Brain microvascular endothelial cell (primary cell): Measurements from ENCODE around the gene CCND1.
"Not testable (repeated sequence)": the region's sequence is repeated elsewhere in the genome, so short reads cannot be mapped to it uniquely, and the experiment has no call there.

Source experiments
- DNase-seq: peaks from one replicate; pipeline ENCODE4 v3.0.0-alpha.2; 2020
- H3K27ac ChIP-seq: fragments of 250-450 bp; sonication (Bioruptor Pico); 2 replicates; pipeline ENCODE4 v1.5.1; 2020; ENCODE audit warnings: mild to moderate bottlenecking, moderate library complexity
- H3K27me3 ChIP-seq: fragments of 250-450 bp; sonication (Bioruptor Pico); replicated peaks from 2 replicates; pipeline ENCODE4 v1.5.1; 2020; ENCODE audit warnings: mild to moderate bottlenecking
- H3K36me3 ChIP-seq: fragments of 250-450 bp; sonication (Bioruptor Pico); replicated peaks from 2 replicates; pipeline ENCODE4 v1.5.1; 2020; ENCODE audit warnings: mild to moderate bottlenecking
- H3K4me3 ChIP-seq: 2 replicates; pipeline ENCODE4 v1.5.1; 2011; ENCODE audit warnings: low read depth, mild to moderate bottlenecking, control low read depth, low read length, moderate library complexity
- in situ Hi-C: cut with HindIII; loops from 2 replicates; pipeline ENCODE4 v1.10.0; 2017; ENCODE audit warnings: low sequenced_read_pairs, low pct_ligation_motif_present
- TF ChIP-seq, protein P1 (sequence below): IDR thresholded peaks from 2 replicates; pipeline ENCODE4 v1.5.1; 2011; ENCODE audit warnings: low read depth, mild to moderate bottlenecking, moderate library complexity, low read length, control low read depth, inconsistent platforms; ENCODE audit errors: missing control alignments

The CCND1 gene

DNA sequence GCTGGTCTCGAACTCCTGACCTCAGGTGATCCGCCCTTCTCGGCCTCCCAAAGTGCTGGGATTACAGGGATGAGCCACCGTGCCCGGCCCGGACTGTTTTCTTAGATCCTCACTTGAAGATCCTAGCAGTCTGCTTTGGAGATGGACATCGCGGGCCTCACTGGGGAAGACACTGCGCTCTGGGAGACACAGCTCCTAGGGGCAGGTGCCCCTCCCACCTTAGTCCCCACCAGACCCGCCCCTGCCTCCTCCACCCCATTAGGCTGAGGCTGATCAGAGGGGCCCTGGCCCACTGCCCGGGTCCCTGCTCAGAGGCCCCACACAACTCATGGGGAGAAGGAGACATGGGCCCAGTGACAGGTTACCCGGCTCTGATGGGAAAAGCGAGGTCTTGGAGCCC, 45.5 kb downstream of the CCND1 start:
- in situ Hi-C loops, result no loop called here
- Histone ChIP-seq H3K27ac (no peak overlapping the region), H3K36me3 (no peaks in the 10 kb centered on the region), H3K27me3 (no peaks in the 10 kb centered on the region), H3K4me3 (no peak overlapping the region)
- TF ChIP-seq, protein P1, sequence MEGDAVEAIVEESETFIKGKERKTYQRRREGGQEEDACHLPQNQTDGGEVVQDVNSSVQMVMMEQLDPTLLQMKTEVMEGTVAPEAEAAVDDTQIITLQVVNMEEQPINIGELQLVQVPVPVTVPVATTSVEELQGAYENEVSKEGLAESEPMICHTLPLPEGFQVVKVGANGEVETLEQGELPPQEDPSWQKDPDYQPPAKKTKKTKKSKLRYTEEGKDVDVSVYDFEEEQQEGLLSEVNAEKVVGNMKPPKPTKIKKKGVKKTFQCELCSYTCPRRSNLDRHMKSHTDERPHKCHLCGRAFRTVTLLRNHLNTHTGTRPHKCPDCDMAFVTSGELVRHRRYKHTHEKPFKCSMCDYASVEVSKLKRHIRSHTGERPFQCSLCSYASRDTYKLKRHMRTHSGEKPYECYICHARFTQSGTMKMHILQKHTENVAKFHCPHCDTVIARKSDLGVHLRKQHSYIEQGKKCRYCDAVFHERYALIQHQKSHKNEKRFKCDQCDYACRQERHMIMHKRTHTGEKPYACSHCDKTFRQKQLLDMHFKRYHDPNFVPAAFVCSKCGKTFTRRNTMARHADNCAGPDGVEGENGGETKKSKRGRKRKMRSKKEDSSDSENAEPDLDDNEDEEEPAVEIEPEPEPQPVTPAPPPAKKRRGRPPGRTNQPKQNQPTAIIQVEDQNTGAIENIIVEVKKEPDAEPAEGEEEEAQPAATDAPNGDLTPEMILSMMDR, result no peak
- DNase-seq, result no peak

DNA sequence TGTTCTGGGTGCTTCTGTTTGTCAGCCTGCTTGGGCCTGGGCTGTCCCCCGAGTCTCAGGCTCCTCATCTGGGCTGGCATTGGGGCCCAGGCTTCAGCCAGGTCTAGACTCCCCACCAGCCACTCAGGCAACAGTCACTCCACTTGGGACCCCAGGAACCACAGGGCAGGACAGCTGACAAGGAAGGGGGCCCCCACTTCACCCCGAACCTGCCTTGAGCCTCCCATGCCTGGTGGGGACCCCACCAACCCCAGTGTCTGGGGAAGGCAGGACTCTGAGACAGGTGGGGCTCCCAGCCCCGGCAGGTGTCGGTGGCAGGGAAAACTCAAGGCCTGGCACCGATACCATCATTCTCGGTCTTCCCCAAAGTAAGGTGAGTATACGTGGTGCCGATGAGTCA, 45.9 kb downstream of the CCND1 start:
- in situ Hi-C loops, result no loop called here
- TF ChIP-seq, protein P1, result no peak
- no peaks in the 10 kb centered on the region for H3K27me3 ChIP-seq

DNA sequence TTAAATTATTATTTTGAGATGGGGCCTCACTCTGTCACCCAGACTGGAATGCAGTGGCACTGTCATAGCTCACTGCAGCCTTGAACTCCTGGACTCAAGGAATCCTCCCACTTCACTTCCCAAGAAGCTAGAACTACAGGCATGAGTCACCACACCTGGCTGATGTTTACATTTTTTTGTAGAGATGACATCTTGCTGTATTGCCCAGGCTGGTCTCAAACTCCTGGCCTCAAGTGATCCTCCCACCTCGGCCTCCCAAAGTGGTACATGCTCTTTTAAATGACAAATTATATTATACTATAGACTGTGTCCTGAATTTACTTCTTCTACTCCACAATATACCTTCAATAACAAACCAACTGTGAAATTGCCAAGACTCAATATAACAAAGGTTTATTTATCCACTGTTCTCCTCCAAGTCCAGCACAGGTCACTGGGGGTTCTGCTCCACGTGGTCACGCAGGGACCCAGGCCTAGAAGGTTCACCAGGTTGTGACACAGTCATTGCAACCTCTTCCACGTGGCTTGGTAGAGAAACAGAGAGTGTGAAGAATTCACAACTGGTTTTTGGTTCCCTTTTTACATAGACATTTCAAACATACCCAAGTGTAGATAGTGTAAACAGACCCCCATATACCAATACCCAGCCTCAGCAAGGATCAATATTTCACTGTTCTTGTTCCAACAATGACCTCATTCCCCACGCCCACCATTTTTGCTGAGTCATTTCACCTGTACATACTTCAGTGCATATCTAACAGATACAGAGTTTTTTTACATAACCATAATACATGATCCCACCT, 47.2 kb downstream of the CCND1 start:
- H3K4me3 ChIP-seq, H3K27me3 ChIP-seq, H3K27ac ChIP-seq, in situ Hi-C loops, H3K36me3 ChIP-seq, DNase-seq: not testable (repeated sequence)

More for the DNA sequence above, 45.9 kb downstream of the CCND1 start:
- DNase-seq, result no peak
- Histone ChIP-seq H3K36me3 (no peaks in the 10 kb centered on the region), H3K4me3 (no peak overlapping the region), H3K27ac (no peak overlapping the region)

DNA sequence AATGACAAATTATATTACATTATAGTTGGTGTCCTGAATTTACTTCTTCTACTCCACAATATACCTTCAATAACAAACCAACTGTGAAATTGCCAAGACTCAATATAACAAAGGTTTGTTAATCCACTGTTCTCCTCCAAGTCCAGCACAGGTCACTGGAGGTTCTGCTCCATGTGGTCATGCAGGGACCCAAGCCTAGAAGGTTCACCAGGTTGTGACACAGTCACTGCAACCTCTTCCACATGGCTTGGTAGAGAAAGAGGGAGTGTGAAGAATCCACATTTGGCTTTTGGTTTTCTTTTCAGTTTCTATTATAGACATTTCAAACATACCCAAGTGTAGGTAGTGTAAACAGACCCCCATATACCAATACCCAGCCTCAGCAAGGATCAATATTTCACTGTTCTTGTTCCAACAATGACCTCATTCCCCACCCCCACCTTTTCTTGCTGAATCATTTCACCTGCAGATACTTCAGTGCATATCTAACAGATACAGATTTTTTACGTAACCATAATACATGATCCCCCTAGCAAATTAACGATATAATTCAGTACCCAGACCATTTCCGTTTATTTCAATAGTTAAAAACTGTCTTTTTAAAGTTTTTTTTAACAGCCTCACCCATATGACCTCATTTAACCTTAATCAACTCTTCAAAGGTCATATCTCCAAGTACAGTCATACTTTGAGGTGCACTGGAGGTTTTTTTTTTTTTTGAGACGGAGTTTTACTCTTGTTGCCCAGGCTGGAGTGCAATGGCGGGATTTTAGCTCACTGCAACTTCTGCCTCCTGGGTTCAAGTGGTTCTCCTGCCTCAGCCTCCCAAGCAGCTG, 48.7 kb downstream of the CCND1 start:
- no peaks in the 10 kb centered on the region for H3K36me3 ChIP-seq
- in situ Hi-C loops, result no loop called here
- H3K27me3 ChIP-seq, result peaks cover 2% of the 10 kb centered on the region
- TF ChIP-seq, protein P1, result no peak
- H3K4me3 ChIP-seq, result no peak overlapping the region
- no peak for DNase-seq
- H3K27ac ChIP-seq, result no peak overlapping the region

DNA sequence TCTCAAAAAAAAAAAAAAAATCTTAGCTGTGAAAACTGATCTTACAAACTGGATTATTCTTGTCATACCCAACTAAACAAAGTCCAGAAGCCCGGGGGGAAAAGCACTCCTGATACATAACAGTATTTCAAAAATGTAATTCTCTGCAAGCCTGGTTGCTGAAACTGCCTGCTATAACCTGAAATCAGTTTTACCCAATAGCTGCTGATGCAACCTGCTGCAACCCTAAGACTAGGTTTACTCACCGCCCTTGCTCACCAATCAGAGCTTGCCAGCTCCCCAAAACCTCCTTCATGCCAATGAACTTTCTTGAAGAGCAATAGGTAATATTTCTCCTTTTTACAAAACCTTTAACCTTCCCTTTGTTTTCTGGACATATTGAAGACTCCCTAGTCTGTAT, 50.5 kb downstream of the CCND1 start:
- no peak for DNase-seq
- Histone ChIP-seq H3K36me3 (no peaks in the 10 kb centered on the region), H3K27ac (no peak overlapping the region), H3K27me3 (peaks cover 4% of the 10 kb centered on the region), H3K4me3 (no peak overlapping the region)
- TF ChIP-seq, protein P1, result no peak
- in situ Hi-C loops, result no loop called here

DNA sequence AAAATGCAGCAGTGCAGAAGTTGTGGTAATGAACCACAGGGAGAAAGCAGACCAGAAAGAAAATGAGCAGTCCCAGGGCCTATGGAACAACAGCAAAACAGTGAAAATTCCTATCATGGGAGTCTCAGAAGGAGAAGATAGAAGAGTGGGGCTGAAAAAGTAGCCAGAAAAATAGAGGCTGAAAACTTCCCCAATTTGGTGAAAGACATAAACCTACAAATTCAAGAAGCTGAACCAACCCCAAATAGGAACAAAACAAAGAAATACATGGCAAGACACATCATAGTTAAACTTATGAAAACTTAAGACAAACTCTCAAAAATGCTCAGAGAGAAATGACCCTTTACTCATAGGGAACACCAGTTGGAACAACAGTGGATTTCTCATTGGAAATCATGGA, 51.5 kb downstream of the CCND1 start:
- H3K27me3 ChIP-seq, result peaks cover 4% of the 10 kb centered on the region
- H3K36me3 ChIP-seq, result no peaks in the 10 kb centered on the region
- no peak overlapping the region for H3K27ac ChIP-seq
- DNase-seq, result no peak
- no peak overlapping the region for H3K4me3 ChIP-seq
- in situ Hi-C loops, result no loop called here
- TF ChIP-seq, protein P1, result no peak
